ENCODE results near the gene TAOK3. TPM values are rescaled to one million over a fixed set of nuclear protein-coding genes. Genes with fewer than 3 reads are reported as not detected.

TAOK3 gene
- total RNA-seq, 4 donors from 2014 or later = 91.2 to 111 (median 93.2) TPM

DNA sequence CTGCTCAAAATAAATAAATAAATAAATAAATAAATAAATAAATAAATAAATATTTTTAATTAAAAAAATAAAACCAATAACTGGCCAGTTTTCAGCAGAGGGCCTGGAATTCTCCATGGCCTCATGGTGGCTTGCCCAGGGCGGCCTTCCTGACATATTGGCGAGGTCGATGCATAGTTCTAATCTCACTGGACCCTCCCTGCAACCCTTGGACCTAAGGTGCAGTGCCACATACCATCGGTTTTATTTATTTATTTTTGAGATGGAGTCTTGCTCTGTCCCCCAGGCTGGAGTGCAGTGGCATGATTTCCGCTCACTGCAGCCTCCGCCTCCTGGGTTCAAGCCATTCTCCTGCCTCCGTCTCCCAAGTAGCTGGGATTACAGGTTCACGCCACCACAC, 265.0 kb downstream of the TAOK3 start:
- no peak for TF ChIP-seq POLR2A (IDR thresholded peaks at IDR 0.05)
- TF ChIP-seq, protein P1, sequence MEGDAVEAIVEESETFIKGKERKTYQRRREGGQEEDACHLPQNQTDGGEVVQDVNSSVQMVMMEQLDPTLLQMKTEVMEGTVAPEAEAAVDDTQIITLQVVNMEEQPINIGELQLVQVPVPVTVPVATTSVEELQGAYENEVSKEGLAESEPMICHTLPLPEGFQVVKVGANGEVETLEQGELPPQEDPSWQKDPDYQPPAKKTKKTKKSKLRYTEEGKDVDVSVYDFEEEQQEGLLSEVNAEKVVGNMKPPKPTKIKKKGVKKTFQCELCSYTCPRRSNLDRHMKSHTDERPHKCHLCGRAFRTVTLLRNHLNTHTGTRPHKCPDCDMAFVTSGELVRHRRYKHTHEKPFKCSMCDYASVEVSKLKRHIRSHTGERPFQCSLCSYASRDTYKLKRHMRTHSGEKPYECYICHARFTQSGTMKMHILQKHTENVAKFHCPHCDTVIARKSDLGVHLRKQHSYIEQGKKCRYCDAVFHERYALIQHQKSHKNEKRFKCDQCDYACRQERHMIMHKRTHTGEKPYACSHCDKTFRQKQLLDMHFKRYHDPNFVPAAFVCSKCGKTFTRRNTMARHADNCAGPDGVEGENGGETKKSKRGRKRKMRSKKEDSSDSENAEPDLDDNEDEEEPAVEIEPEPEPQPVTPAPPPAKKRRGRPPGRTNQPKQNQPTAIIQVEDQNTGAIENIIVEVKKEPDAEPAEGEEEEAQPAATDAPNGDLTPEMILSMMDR (IDR thresholded peaks at IDR 0.05) = no peak
- peaks cover 0 to 10% (median 0%) of the 10 kb centered on the region in 4 donors for H3K4me1 ChIP-seq
- DNase-seq = peak in 1 of 3 donors; percentile 56
- no peaks in the 10 kb centered on the region for H3K36me3 ChIP-seq
- no peaks in the 10 kb centered on the region for H3K27me3 ChIP-seq
- no peaks in the 10 kb centered on the region for H3K9me3 ChIP-seq
- peak overlapping the region in 2 of 4 donors; percentile 19 to 55 for H3K27ac ChIP-seq
- H3K4me3 ChIP-seq = no peak overlapping the region

DNA sequence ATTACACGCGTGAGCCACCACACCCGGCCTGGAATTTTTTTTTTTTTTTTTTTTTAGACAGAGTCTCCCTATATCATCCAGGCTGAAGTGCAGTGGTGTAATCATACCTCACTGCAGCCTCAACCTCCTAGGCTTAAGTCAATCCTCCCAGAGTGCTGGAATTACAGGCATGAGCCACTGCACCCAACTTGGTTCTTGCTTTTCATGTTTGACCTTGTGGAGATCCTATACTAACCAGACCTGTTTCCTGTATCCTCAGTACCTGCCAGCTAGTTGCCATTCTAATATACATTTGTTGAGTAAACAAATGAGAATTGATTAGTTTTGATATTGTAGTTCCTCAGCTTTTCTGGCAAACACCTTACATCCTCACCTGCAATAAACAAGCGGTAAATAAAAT, 265.7 kb downstream of the TAOK3 start:
- TF ChIP-seq POLR2A (IDR thresholded peaks at IDR 0.05) = no peak
- TF ChIP-seq, protein P1 (IDR thresholded peaks at IDR 0.05) = no peak
- H3K4me3 ChIP-seq = no peak overlapping the region
- peaks cover 0 to 17% (median 0%) of the 10 kb centered on the region in 4 donors for H3K4me1 ChIP-seq
- DNase-seq = no peak
- H3K27ac ChIP-seq = no peak overlapping the region
- H3K36me3 ChIP-seq = no peaks in the 10 kb centered on the region
- H3K9me3 ChIP-seq = no peaks in the 10 kb centered on the region
- H3K27me3 ChIP-seq = no peaks in the 10 kb centered on the region

DNA sequence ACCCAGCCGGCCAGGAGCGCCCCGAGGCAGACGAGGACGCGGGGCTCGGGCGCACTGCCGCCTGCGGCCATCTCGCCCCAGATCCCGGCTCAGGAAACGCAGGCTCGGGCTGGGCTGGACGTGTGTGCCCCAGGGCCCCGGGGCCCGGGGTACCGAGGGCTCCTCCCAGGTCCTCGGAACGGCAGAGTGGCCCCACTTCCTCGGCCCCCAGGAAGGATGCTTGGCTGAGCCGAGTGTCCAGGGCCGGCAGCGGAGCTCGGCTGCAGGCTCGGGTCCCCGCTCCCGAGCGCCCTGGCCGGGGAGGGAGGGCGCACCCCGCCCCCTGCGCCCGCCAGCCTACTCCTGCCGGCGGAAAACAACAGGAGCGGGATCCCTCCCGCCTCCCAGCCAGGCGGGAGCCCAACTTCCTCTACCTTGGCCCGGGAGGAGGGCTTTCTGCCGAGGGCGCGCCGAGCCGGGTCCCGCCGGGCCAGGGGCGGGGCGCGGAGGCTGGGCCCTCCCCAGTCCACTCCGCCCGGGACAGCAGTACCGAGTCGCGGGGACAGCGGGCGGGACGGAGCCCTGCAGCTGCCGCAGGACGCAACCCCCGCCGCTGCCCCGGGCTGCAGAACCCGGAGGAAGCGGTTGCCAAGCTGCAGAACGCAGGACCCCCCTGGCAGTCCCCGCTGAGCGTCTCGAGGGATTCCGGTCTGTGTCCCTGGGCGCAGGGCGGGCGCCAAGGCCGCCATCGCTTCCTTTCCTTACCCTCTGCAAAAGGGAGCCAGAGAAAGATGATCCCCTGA, 268.9 kb downstream of the TAOK3 start, which contains the start of gene VSIG10:
TSS of gene VSIG10 (minus strand) at position 411 of the 782 bp plus-strand sequence. CDS start at position 71, 340 bp downstream.
- Histone ChIP-seq H3K36me3 (peaks cover 0 to 6% (median 0%) of the 10 kb centered on the region in 3 donors), H3K4me1 (peaks cover 0 to 31% (median 0%) of the 10 kb centered on the region in 4 donors), H3K4me3 (peak within 1 kb of the TSS; percentile 56 to 95 (median 74)), H3K9me3 (no peaks in the 10 kb centered on the region), H3K27ac (peak within 1 kb of the TSS; percentile 43 to 95 (median 87)), H3K27me3 (no peaks in the 10 kb centered on the region)
- DNase-seq = peak in 2 of 3 donors; percentile 86 to 90
- TF ChIP-seq, protein P1 (IDR thresholded peaks at IDR 0.05) = peak in 2 of 6 experiments; percentile 16 to 19
- peak; percentile 98 for TF ChIP-seq POLR2A (IDR thresholded peaks at IDR 0.05)

GRCh38 chr12:118103201-118103600, 269.5 kb downstream of the TAOK3 start:
- Histone ChIP-seq H3K4me3 (peak overlapping the region; percentile 56 to 95 (median 74)), H3K4me1 (peaks cover 0 to 37% (median 0%) of the 10 kb centered on the region in 4 donors), H3K9me3 (no peaks in the 10 kb centered on the region), H3K27me3 (no peaks in the 10 kb centered on the region), H3K27ac (peak overlapping the region; percentile 43 to 95 (median 87)), H3K36me3 (peaks cover 0 to 6% (median 0%) of the 10 kb centered on the region in 3 donors)
- peak in 1 of 3 donors; percentile 68 for DNase-seq
- no peak for TF ChIP-seq POLR2A (IDR thresholded peaks at IDR 0.05)
- TF ChIP-seq, protein P1 (IDR thresholded peaks at IDR 0.05) = no peak

DNA sequence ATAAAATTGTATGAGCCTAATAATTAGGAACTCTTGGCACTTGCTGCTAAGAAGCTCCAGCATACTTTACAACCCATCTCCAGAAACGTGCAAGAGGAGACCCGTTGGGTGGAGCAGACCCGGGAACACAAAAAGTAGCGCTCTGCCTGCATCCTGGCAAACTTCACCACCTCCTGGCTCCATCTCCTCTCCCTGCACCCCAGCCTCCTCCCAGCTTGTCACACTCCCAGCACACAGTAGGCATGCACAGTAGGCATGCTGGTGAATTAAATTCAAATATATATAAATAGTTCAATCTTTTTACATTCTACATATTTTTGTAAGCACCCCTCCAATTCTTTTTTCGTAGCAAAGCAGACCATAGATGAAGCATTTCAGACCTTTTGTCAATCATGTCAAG, 270.1 kb downstream of the TAOK3 start:
- Histone ChIP-seq H3K9me3 (no peaks in the 10 kb centered on the region), H3K4me1 (peaks cover 0 to 37% (median 0%) of the 10 kb centered on the region in 4 donors), H3K27ac (peak overlapping the region in 3 of 4 donors; percentile 82 to 95 (median 92)), H3K27me3 (no peaks in the 10 kb centered on the region), H3K4me3 (peak overlapping the region in 3 of 4 donors; percentile 56 to 95 (median 86)), H3K36me3 (peaks cover 0 to 6% (median 0%) of the 10 kb centered on the region in 3 donors)
- no peak for DNase-seq
- TF ChIP-seq, protein P1 (IDR thresholded peaks at IDR 0.05) = no peak
- no peak for TF ChIP-seq POLR2A (IDR thresholded peaks at IDR 0.05)

Measured in Peyer's patch (tissue), 4 donors.